Spleen (tissue), 7 donors: ENCODE data around the gene ZNF639.

Experiments
- CTCF ChIP-seq, 11 experiments: fragments of 200-600 bp in 7 of 11; fragments of 450-650 bp in 4 of 11; sonication (generic) in 4 of 11; IDR thresholded peaks in 8 of 11; conservative IDR thresholded peaks in 3 of 11; 1 replicate in 7 of 11; 2 replicates in 4 of 11; pipeline versions ENCODE4 v1.4.0 to v1.8.0; 2016 to 2021; ENCODE audit warnings: antibody characterized with exemption in 11 of 11, inconsistent platforms in 4 of 11, mild to moderate bottlenecking in 1 of 11
- POLR2A ChIP-seq, 3 donors: fragments of 450-650 bp; IDR thresholded peaks; one replicate each; pipeline ENCODE4 v1.5.1; 2017; ENCODE audit warnings: antibody characterized with exemption in 3 of 3, mild to moderate bottlenecking in 1 of 3
- donor health status: DM: no; HTN: no; CAD: no; lungs with moderate emphysema.
- donor health status: DM: no; HTN: no; CAD: no.
- donor health status: DM: no; HTN: no; CAD: no.

DNA sequence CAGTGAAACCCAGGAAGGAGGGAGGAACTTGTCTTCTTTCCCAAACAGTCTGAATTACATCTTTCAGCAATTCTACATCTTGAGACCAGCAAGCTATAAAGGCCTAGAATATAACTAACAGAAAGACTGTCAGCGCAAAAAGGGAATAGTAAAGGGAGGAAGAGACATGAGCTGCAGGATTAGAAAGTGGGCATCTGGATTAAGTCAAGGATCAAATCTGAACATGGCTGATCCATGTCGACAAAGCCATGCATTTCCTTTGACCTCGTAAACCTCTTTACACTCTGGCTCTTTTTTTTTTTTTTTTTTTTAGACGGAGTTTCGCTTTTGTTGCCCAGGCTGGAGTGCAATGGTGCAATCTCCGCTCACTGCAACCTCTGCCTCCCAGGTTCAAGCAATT is 36.5 kb upstream of the ZNF639 start:
- TF ChIP-seq CTCF (IDR thresholded peaks at IDR 0.05 in 8 of 11, conservative IDR thresholded peaks at IDR 0.05 in 3 of 11) (no peak), POLR2A (IDR thresholded peaks at IDR 0.05) (no peak)
